Testis (tissue), 2 donors: ENCODE data around the gene NKAIN2.

Experiments used
- POLR2A ChIP-seq: fragments of 450-650 bp; IDR thresholded peaks from one replicate; pipeline ENCODE4 v1.6.1; 2017; ENCODE audit warnings: antibody characterized with exemption, mild to moderate bottlenecking, moderate library complexity
- TF ChIP-seq, protein P1 (sequence below), 3 experiments: fragments of 450-650 bp in 2 of 3; fragments of 200-600 bp in 1 of 3; sonication (generic) in 1 of 3; IDR thresholded peaks; one replicate each; pipeline ENCODE4 v1.5.1; 2016 to 2019; ENCODE audit warnings: antibody characterized with exemption in 3 of 3, mild to moderate bottlenecking in 2 of 3, moderate library complexity in 1 of 3

DNA sequence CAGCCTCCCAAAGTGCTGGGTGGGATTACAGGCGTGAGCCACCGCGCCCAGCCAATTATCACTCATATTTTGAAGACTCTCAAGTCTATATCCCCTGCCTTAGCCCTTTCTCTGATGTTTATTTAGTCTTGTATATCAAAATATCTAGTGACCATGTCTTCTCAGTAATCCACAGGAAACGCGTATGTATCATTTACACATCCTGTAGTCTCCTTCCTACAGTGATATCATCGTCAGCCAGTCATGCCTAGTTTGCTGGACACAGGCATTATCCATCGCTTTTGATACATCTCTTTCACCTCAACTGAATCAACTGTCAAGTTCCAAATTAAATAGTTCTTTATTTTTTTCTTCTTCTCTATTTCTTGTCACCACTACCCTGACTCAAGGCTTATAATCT, 223.7 kb downstream of the NKAIN2 start:
- TF ChIP-seq, protein P1, sequence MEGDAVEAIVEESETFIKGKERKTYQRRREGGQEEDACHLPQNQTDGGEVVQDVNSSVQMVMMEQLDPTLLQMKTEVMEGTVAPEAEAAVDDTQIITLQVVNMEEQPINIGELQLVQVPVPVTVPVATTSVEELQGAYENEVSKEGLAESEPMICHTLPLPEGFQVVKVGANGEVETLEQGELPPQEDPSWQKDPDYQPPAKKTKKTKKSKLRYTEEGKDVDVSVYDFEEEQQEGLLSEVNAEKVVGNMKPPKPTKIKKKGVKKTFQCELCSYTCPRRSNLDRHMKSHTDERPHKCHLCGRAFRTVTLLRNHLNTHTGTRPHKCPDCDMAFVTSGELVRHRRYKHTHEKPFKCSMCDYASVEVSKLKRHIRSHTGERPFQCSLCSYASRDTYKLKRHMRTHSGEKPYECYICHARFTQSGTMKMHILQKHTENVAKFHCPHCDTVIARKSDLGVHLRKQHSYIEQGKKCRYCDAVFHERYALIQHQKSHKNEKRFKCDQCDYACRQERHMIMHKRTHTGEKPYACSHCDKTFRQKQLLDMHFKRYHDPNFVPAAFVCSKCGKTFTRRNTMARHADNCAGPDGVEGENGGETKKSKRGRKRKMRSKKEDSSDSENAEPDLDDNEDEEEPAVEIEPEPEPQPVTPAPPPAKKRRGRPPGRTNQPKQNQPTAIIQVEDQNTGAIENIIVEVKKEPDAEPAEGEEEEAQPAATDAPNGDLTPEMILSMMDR (IDR thresholded peaks at IDR 0.05) = no peak
- TF ChIP-seq POLR2A = no peak
